Measurements from ENCODE around the gene CXCR4. TPM values are rescaled to one million over a fixed set of nuclear protein-coding genes. Genes with fewer than 3 reads are reported as not detected.
A peak's percentile ranks its signal among the peaks of the same experiment; 100 is the strongest.

Gene CXCR4
- total and polyA plus RNA-seq, 12 donors: 21.9 to 344 (median 78.6) TPM

DNA sequence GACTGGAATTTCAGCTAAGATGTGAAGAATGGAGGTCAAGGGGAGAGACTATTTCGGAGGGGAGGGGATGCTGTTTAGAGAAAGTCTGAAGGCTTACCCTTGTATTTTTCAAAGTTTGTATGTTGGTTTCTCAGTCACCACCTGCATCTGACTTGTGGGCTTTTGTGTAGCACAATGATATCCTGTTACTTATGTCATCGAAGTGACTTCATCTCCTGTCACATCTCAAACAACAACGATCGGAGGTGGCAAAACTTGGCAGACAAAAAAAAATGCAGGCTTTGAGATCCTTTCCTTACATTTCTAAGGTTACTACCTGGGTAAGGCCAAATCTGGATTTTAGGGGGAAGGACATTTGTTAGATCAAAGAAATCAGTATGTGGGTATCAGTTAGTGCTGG, 11.7 kb upstream of the CXCR4 start:
- no peaks in the 10 kb centered on the region for H3K36me3 ChIP-seq (replicated peaks in 1 of 2)
- intact Hi-C loops (cut with DNase I): no loop called here
- no peak for TF ChIP-seq POLR2A (IDR thresholded peaks at IDR 0.05)
- TF ChIP-seq, protein P1, sequence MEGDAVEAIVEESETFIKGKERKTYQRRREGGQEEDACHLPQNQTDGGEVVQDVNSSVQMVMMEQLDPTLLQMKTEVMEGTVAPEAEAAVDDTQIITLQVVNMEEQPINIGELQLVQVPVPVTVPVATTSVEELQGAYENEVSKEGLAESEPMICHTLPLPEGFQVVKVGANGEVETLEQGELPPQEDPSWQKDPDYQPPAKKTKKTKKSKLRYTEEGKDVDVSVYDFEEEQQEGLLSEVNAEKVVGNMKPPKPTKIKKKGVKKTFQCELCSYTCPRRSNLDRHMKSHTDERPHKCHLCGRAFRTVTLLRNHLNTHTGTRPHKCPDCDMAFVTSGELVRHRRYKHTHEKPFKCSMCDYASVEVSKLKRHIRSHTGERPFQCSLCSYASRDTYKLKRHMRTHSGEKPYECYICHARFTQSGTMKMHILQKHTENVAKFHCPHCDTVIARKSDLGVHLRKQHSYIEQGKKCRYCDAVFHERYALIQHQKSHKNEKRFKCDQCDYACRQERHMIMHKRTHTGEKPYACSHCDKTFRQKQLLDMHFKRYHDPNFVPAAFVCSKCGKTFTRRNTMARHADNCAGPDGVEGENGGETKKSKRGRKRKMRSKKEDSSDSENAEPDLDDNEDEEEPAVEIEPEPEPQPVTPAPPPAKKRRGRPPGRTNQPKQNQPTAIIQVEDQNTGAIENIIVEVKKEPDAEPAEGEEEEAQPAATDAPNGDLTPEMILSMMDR (IDR thresholded peaks at IDR 0.05): no peak
- no peaks in the 10 kb centered on the region for H3K27me3 ChIP-seq
- WGBS, 4 donors: 68 to 75% (median 72%) methylated on average over 4 of the region's 4 CpGs
- H3K9me3 ChIP-seq (replicated peaks in 1 of 3): no peaks in the 10 kb centered on the region
- DNase-seq: no peak
- H3K4me3 ChIP-seq: no peak overlapping the region
- H3K4me1 ChIP-seq (replicated peaks in 1 of 2): no peaks in the 10 kb centered on the region
- H3K27ac ChIP-seq: no peak overlapping the region

DNA sequence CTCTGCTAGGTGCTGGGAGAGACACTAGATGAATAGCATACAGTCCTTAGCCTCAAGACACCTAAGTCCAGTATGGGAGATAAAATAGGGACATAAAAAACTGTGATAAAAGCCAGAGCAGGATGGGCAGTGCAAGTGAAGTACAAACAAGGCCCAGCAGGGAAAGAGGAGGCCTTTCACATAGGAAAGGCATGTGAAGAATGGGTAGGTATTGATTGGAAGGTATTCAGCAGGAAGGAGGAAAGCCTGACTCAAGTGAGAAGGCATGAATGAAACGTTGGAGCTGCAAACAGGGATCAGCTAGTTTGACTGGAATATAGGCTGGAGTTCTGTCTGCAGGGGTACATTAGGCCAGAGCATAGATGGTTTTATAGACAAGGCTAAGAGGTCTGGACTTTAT, 11.0 kb upstream of the CXCR4 start:
- no peaks in the 10 kb centered on the region for H3K4me1 ChIP-seq (replicated peaks in 1 of 2)
- no peaks in the 10 kb centered on the region for H3K36me3 ChIP-seq (replicated peaks in 1 of 2)
- H3K27ac ChIP-seq: peak overlapping the region in 1 of 5 donors; percentile 29
- H3K4me3 ChIP-seq: no peak overlapping the region
- no peaks in the 10 kb centered on the region for H3K9me3 ChIP-seq (replicated peaks in 1 of 3)
- TF ChIP-seq, protein P1 (IDR thresholded peaks at IDR 0.05): no peak
- no peak for DNase-seq
- intact Hi-C loops (cut with DNase I): no loop called here
- no peaks in the 10 kb centered on the region for H3K27me3 ChIP-seq
- 76 to 85% (median 83%) methylated on average over 1 of the region's 1 CpG for WGBS, 4 donors

DNA sequence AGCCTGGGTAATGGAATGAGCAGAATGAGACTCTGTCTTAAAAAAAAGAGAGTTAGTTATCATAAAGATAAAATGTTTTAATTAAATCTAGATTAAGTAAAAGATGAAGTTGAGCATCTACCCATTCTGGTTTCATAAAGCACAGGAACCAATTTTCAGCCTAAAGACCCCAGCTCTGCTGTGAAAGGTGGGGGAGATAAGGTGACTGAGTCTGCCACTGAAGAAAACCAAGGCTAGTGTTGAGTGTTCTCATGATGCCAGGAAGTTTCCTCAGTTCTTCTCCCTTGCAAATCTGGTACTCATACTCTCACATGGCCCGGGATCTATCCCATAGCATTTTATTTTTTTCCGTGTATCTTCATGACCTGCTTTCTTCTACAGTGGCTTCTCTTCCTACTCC, 10.4 kb upstream of the CXCR4 start:
- no peak for DNase-seq
- Histone ChIP-seq H3K9me3 (replicated peaks in 1 of 3) (no peaks in the 10 kb centered on the region), H3K27me3 (no peaks in the 10 kb centered on the region), H3K4me3 (no peak overlapping the region), H3K27ac (no peak overlapping the region), H3K36me3 (replicated peaks in 1 of 2) (no peaks in the 10 kb centered on the region), H3K4me1 (replicated peaks in 1 of 2) (no peaks in the 10 kb centered on the region)
- 91 to 97% (median 93%) methylated on average over 2 of the region's 2 CpGs for WGBS, 4 donors
- no peak for TF ChIP-seq POLR2A (IDR thresholded peaks at IDR 0.05)
- TF ChIP-seq, protein P1 (IDR thresholded peaks at IDR 0.05): no peak
- intact Hi-C loops (cut with DNase I): no loop called here

DNA sequence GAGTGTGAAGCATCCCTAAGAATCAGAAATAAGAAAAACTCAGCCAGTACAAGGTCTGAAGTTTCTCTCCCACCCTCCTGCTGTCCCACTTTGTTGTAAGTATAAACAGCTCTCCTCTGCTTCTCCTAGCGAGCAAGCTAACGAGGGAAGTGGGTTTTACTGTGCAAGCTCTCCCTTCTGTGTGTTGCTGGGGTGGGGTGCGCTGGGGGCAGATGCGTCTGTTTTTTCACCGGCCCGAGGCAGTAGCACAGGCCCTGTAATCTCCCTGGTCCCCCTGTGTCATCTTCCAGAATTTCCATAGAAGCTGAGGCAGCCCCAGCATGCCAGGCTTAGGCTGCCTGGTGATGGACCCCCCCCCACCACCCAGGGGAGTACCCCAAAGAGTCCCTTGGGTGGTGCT, 9.4 kb upstream of the CXCR4 start:
- WGBS, 4 donors: 80 to 90% (median 88%) methylated on average over 4 to 6 of the region's 6 CpGs

More for the DNA sequence above, 9.4 kb upstream of the CXCR4 start:
- Histone ChIP-seq H3K27ac (no peak overlapping the region), H3K27me3 (no peaks in the 10 kb centered on the region), H3K4me1 (replicated peaks in 1 of 2) (no peaks in the 10 kb centered on the region), H3K9me3 (replicated peaks in 1 of 3) (no peaks in the 10 kb centered on the region), H3K4me3 (no peak overlapping the region), H3K36me3 (replicated peaks in 1 of 2) (no peaks in the 10 kb centered on the region)
- intact Hi-C loops (cut with DNase I): no loop called here
- DNase-seq: no peak
- TF ChIP-seq, protein P1 (IDR thresholded peaks at IDR 0.05): no peak
- no peak for TF ChIP-seq POLR2A (IDR thresholded peaks at IDR 0.05)
